IMR-90 (cell line): ENCODE measurements around the gene MET. TPM values are rescaled to one million over a fixed set of nuclear protein-coding genes. Genes with fewer than 3 reads are reported as not detected.

Experiments used
- MAZ ChIP-seq: IDR thresholded peaks from 2 replicates; pipeline ENCODE4 v1.6.1; 2012; ENCODE audit warnings: low read depth, mild to moderate bottlenecking, low read length, improper control_type of control experiment, moderate library complexity, borderline replicate concordance
- MXI1 ChIP-seq: IDR thresholded peaks from 2 replicates; pipeline ENCODE4 v1.6.1; 2012; ENCODE audit warnings: low read depth, mild to moderate bottlenecking, low read length, moderate library complexity, borderline replicate concordance
- RCOR1 ChIP-seq: IDR thresholded peaks from 2 replicates; pipeline ENCODE4 v1.6.1; 2012; ENCODE audit warnings: mild to moderate bottlenecking, low read length, improper control_type of control experiment; ENCODE audit not compliant: insufficient replicate concordance
- USF2 ChIP-seq: fragments of 150-350 bp; IDR thresholded peaks from 2 replicates; pipeline ENCODE4 v1.6.1; 2017; ENCODE audit warnings: mild to moderate bottlenecking, antibody characterized with exemption, low read length, low read depth
- polyA plus RNA-seq, 3 experiments: library from polyadenylated mRNA; depleted of rRNA; stranded (reverse); fragments of >200 nt; gene quantifications; 2 replicates each; pipeline ENCODE4 v1.2.3, GENCODE V29; 2012; ENCODE audit warnings: low replicate concordance in 1 of 3
- total RNA-seq: library from RNA; depleted of rRNA; stranded (reverse); fragments of >200 nt; gene quantifications from 2 replicates; pipeline ENCODE4 v1.2.3, GENCODE V29; 2012

Gene MET
- total and polyA plus RNA-seq, 2 of the 4 experiments (the other 2 are of a cell fraction), result 15.0 to 84.6 TPM

- TF ChIP-seq MAZ (peak; percentile 37), USF2 (peak; percentile 72), MXI1 (peak; percentile 95), RCOR1 (no peak)
Measured at GRCh38 chr7:116671681-116672595, at the start of gene MET (continued).
